GM12874 (cell line): Measurements from ENCODE around the gene S100A12.

Experiments used
- TF ChIP-seq, protein P1 (sequence below): IDR thresholded peaks from 2 replicates; pipeline ENCODE4 v1.5.1; 2011; ENCODE audit warnings: low read depth, mild to moderate bottlenecking, control low read depth, low read length, moderate library complexity; ENCODE audit not compliant: insufficient read depth

S100A12 gene

DNA sequence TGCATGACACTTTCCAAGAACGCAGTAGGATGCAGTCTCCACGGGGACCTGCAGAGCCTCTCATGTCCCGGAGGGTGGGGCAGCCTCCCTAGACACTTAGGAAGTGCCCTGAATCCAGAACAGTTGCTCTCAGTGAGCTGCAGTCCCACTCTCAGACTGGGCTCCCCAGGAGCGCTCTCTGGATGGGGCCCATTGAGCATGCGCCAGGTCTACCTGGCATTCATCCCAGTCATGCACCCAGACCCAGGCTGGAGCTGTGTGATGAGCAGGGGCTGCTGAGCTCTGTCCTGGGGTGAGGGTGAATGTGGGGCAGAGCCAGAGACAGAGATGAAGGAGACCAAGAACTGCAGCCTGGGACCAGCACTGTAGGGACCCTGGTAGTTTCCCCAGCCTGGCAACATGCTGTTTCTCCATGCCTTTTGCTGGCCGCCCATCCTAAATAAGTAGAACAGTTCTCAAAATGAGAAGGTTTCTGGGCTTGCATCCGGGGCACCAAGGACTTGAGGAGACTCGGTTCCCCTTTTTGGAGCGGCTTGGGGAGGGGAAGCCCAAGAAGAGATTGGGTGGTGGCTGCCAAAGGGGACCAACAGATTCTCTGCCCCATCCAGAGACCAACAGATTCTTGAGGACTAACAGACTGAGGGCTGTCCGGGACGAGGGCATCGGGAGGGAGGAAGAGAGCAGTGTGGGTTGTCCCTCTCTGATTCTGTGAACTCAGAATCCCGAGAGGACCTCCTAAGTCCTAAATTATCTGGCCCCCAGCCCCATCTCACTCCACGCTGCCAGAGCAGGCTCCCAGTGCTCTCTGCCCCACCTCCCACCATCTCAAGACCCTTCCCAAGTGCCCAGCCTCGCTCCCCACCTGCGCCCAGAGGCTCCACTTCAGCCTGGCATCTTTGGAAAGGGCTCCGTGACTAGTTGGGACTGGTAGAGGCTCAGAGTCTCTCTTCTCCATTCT, 25.8 kb downstream of the S100A12 start:
- TF ChIP-seq, protein P1, sequence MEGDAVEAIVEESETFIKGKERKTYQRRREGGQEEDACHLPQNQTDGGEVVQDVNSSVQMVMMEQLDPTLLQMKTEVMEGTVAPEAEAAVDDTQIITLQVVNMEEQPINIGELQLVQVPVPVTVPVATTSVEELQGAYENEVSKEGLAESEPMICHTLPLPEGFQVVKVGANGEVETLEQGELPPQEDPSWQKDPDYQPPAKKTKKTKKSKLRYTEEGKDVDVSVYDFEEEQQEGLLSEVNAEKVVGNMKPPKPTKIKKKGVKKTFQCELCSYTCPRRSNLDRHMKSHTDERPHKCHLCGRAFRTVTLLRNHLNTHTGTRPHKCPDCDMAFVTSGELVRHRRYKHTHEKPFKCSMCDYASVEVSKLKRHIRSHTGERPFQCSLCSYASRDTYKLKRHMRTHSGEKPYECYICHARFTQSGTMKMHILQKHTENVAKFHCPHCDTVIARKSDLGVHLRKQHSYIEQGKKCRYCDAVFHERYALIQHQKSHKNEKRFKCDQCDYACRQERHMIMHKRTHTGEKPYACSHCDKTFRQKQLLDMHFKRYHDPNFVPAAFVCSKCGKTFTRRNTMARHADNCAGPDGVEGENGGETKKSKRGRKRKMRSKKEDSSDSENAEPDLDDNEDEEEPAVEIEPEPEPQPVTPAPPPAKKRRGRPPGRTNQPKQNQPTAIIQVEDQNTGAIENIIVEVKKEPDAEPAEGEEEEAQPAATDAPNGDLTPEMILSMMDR, result no peak

DNA sequence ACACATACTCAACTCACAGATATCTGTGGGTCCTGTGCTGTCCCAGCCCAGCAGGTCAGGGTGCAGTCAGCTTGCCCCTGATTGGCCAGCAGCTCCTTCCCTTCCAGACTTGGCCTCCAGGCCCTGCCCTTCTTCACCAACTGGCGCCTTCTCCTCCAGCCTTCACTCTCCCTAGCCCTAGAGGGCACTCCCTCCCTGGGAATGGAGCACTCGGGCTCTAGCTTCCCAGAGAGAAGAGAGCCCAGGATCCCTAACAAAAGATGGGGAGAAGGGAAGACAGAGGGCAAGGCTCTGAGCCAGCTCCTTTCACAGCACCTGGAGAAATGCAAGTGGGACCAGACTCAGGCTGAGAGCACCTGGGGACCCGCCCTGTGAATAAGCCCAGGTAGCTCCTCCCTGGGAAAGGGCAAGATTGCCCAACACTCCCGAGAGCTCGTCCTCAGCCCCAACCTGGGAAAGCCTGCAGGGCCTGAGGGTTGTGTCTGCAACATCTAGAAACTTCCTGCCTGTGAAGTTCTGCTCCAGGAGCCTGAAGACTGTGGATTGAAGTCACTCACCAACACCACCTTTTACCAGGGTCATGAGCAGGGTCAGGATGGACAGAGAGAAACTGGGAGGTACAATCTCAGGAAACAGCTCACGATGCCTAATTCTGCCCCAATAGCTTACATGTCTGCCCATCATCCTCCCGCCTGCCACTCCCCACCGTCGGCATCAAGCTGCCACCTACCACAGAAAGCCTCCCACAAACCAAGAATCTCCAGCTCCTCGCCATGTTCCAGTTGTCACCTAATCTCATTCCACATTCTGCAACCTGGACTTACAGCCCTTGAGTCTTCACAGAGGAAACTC, 26.7 kb downstream of the S100A12 start, which contains the start of gene PGLYRP4:
Gene PGLYRP4 (minus strand): TSS at position 331 of the 852 bp plus-strand sequence. CDS start 909 bp downstream, outside the sequence.
- TF ChIP-seq, protein P1, result no peak

DNA sequence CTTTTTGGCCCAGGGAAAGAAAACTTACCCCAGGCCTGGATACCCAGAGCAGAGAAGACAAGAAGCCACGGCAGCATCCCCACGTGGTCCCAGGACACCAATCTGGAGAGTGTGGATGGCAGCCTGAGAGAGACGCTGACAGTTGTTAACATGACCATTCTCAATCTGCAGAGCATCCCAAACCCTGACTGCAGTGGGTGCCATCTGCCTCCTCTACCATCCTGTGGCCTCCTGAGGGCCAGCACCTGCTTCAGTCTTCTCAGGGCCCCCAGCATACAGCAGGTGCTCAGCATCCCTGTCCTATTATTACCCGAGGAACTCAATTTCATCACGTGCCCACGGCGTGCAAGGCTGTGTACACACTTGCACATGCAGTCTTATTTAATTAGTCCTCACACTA, 27.6 kb downstream of the S100A12 start:
- TF ChIP-seq, protein P1, result no peak

DNA sequence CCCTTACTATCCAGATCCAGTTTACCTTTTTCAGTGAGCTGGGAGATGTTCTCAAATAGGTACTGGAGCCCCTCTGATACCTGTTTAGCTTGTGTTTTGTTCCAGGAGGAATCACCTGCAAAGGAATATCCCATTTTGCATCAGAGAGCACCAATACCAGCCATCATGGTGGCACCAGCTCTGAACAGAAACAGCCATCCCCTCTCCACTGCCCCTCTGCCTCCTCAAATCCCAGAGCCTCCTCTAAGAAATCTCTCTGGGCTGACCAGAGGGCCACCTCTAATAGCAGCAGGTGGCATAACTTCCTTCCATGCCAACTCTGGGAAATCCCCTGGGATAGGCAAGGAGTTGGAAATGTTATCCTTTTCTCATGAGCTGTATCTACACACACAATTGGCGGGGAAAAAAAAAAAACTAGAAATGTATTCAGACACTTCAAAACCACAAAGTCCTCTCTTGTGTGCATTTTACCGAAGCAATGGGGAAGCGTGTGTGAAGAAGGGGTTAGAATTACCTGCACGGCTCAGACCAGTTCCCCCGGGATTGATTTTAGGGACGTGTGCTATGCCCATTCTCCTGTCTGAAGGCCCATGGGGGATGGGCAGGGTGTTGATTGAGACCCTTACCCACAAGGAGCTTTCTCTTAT, 29.2 kb downstream of the S100A12 start:
- TF ChIP-seq, protein P1, result no peak

DNA sequence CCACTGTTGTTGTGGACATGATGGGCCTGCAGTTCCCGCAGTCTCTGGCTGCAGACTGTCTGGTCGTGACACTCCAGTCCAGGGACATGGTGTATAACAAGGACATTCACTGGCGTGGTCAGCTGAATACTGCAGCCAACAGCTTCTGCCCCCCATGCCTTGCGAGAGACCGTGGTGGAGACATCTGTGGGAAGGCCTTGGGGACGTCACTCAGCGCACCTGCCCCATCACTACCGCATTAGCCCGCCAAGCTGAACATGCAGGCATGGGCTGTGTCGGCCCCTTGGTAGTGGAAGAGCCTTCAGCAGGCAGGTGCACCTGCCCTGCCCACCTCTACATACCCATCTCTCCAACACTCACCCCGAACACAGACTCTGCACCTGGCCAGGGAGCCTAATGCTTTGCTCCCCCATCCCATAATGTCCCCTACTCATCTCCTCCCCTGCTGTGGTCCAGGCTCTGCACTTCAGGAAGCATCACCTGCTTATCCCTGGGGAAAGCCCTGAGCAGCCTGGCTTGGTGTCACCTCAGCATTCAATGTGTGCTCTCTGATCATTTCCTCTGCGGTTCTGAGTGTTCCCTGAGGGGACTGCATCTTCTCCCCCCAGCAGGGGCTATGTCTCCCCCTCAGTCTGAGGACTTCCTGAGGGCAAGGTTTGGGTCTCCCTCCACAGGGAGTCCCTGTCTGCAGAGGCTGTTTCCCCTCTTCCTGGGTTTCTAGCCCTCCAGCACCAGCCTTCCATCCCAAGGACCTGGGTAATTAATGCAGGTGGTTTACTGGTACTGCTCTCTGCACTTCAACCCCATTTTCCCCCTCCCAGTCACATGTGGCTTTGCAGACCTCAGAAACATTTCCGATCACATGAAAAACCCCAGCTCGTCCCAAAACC, 30.0 kb downstream of the S100A12 start:
- TF ChIP-seq, protein P1, result no peak

DNA sequence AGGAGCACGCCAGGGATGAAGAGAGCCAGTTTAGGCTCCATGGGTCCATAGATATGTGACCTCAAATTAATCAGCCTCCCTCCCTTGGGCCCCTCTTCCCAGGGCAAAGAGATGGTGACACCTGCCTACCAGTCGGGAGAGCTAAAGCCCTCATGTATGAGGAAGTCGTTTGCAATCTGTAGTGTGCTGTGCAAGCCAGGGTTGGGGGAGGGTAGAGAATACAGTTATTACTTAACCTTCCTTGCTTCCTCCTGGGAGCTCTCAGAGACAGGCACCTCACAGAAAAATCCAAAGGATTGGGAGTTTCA, 30.7 kb downstream of the S100A12 start:
- TF ChIP-seq, protein P1, result no peak
